SK-N-SH treated with all-trans-retinoic acid at 6 μM for 48 hours (cell line): Measurements from ENCODE around the gene FOXL1.

Experiments
- ATAC-seq: fragments of 200-7000 bp; cut with Tn5 transposase; 3 replicates; pipeline ENCODE4 v1.9.1; 2020; ENCODE audit warnings: mild to moderate bottlenecking, moderate library complexity
- ARNTL ChIP-seq: fragments of 450-650 bp; formaldehyde crosslinking; IDR thresholded peaks from 2 replicates; pipeline ENCODE4 v1.5.0; 2020; ENCODE audit warnings: low read depth, mild to moderate bottlenecking, moderate library complexity, borderline replicate concordance
- BACH2 ChIP-seq: fragments of 250-450 bp; sonication (Bioruptor Pico); IDR thresholded peaks from 2 replicates; pipeline ENCODE4 v1.9.0; 2021; ENCODE audit warnings: mild to moderate bottlenecking, borderline replicate concordance
- CSDC2 ChIP-seq: fragments of 250-450 bp; sonication (Bioruptor Pico); IDR thresholded peaks from 2 replicates; pipeline ENCODE4 v1.5.0; 2020; ENCODE audit warnings: mild to moderate bottlenecking, moderate library complexity
- ESRRG ChIP-seq: fragments of 250-450 bp; sonication (Bioruptor Pico); IDR thresholded peaks from 2 replicates; pipeline ENCODE4 v1.6.1; 2021; ENCODE audit warnings: mild to moderate bottlenecking
- GLIS3 ChIP-seq: fragments of 250-450 bp; sonication (Bioruptor Pico); IDR thresholded peaks from 2 replicates; pipeline ENCODE4 v1.5.0; 2020; ENCODE audit warnings: mild to moderate bottlenecking, moderate library complexity
- ISL1 ChIP-seq: fragments of 250-450 bp; sonication (Bioruptor Pico); IDR thresholded peaks from 2 replicates; pipeline ENCODE4 v2.1.2; 2022; ENCODE audit warnings: mild to moderate bottlenecking, moderate library complexity
- OSR1 ChIP-seq: fragments of 250-450 bp; sonication (Bioruptor Pico); IDR thresholded peaks from 2 replicates; pipeline ENCODE4 v1.8.0; 2022; ENCODE audit warnings: moderate library complexity, mild to moderate bottlenecking, inconsistent platforms
- PATZ1 ChIP-seq: fragments of 250-450 bp; sonication (Bioruptor Pico); IDR thresholded peaks from 2 replicates; pipeline ENCODE4 v1.8.0; 2020; ENCODE audit warnings: mild to moderate bottlenecking, moderate library complexity, borderline replicate concordance
- PPARA ChIP-seq: fragments of 250-450 bp; sonication (Bioruptor Pico); IDR thresholded peaks from 2 replicates; pipeline ENCODE4 v1.5.0; 2020; ENCODE audit warnings: mild to moderate bottlenecking, borderline replicate concordance
- RARB ChIP-seq: fragments of 250-450 bp; sonication (Bioruptor Pico); IDR thresholded peaks from 2 replicates; pipeline ENCODE4 v1.8.0; 2021; ENCODE audit warnings: mild to moderate bottlenecking, moderate library complexity
- SNAI2 ChIP-seq: fragments of 250-450 bp; sonication (Bioruptor Pico); IDR thresholded peaks from 2 replicates; pipeline ENCODE4 v1.5.0; 2020; ENCODE audit warnings: mild to moderate bottlenecking, moderate library complexity
- TCF4 ChIP-seq: fragments of 250-450 bp; sonication (Bioruptor Pico); IDR thresholded peaks from 2 replicates; pipeline ENCODE4 v1.8.0; 2021; ENCODE audit warnings: mild to moderate bottlenecking, moderate library complexity, borderline replicate concordance
- TOX ChIP-seq: fragments of 250-450 bp; sonication (Bioruptor Pico); IDR thresholded peaks from 2 replicates; pipeline ENCODE4 v1.8.0; 2021; ENCODE audit warnings: mild to moderate bottlenecking, moderate library complexity, borderline replicate concordance
- TSHZ2 ChIP-seq: fragments of 250-450 bp; sonication (Bioruptor Pico); IDR thresholded peaks from 2 replicates; pipeline ENCODE4 v1.5.0; 2020; ENCODE audit warnings: mild to moderate bottlenecking, moderate library complexity
- ZFP30 ChIP-seq: fragments of 450-650 bp; formaldehyde crosslinking; IDR thresholded peaks from 2 replicates; pipeline ENCODE4 v1.5.0; 2022; ENCODE audit warnings: mild to moderate bottlenecking, moderate library complexity
- ZNF565 ChIP-seq: fragments of 450-650 bp; formaldehyde crosslinking; conservative IDR thresholded peaks from 2 replicates; pipeline ENCODE4 v1.5.0; 2020; ENCODE audit warnings: low read depth, mild to moderate bottlenecking, moderate library complexity
- ZNF70 ChIP-seq: fragments of 450-650 bp; formaldehyde crosslinking; IDR thresholded peaks from 2 replicates; pipeline ENCODE4 v1.5.0; 2020; ENCODE audit warnings: mild to moderate bottlenecking, moderate library complexity
- ZNF8 ChIP-seq: fragments of 450-650 bp; formaldehyde crosslinking; IDR thresholded peaks from 2 replicates; pipeline ENCODE4 v1.5.0; 2020; ENCODE audit warnings: mild to moderate bottlenecking, moderate library complexity
- TF ChIP-seq, protein P1 (sequence below): fragments of 250-450 bp; sonication (Bioruptor Pico); IDR thresholded peaks from 2 replicates; pipeline ENCODE4 v1.5.1; 2021; ENCODE audit warnings: mild to moderate bottlenecking, moderate library complexity
- TF ChIP-seq, protein P2 (sequence below): fragments of 250-450 bp; sonication (Bioruptor Pico); IDR thresholded peaks from 2 replicates; pipeline ENCODE4 v1.8.0; 2021; ENCODE audit warnings: low read depth, mild to moderate bottlenecking, moderate library complexity, borderline replicate concordance
- TF ChIP-seq, protein P3 (sequence below): fragments of 250-450 bp; sonication (Bioruptor Pico); IDR thresholded peaks from 2 replicates; pipeline ENCODE4 v1.5.1; 2020; ENCODE audit warnings: low read depth, mild to moderate bottlenecking, moderate library complexity

FOXL1 gene

DNA sequence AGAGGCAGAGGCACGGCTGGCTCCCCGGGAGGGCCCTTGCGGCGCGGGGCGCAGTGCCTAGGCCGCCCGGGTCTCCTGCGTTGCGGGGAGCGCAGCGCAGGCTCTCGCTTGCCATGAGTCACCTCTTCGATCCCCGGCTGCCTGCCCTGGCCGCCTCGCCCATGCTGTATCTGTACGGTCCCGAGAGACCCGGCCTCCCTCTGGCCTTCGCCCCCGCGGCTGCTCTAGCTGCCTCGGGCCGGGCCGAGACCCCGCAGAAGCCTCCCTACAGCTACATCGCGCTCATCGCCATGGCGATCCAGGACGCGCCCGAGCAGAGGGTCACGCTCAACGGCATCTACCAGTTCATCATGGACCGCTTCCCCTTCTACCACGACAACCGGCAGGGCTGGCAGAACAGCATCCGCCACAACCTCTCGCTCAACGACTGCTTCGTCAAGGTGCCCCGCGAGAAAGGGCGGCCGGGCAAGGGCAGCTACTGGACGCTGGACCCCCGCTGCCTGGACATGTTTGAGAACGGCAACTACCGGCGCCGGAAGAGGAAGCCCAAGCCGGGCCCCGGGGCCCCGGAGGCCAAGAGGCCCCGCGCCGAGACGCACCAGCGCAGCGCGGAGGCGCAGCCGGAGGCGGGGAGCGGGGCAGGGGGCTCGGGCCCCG is 390 bp downstream of the FOXL1 start:
- TF ChIP-seq SNAI2 (CRISPR knock-in tag) (no peak), ZNF8 (no peak), TSHZ2 (CRISPR knock-in tag) (no peak), RARB (CRISPR knock-in tag) (no peak)
- TF ChIP-seq, all 23 proteins: peak for 0
- ATAC-seq, result no peak

DNA sequence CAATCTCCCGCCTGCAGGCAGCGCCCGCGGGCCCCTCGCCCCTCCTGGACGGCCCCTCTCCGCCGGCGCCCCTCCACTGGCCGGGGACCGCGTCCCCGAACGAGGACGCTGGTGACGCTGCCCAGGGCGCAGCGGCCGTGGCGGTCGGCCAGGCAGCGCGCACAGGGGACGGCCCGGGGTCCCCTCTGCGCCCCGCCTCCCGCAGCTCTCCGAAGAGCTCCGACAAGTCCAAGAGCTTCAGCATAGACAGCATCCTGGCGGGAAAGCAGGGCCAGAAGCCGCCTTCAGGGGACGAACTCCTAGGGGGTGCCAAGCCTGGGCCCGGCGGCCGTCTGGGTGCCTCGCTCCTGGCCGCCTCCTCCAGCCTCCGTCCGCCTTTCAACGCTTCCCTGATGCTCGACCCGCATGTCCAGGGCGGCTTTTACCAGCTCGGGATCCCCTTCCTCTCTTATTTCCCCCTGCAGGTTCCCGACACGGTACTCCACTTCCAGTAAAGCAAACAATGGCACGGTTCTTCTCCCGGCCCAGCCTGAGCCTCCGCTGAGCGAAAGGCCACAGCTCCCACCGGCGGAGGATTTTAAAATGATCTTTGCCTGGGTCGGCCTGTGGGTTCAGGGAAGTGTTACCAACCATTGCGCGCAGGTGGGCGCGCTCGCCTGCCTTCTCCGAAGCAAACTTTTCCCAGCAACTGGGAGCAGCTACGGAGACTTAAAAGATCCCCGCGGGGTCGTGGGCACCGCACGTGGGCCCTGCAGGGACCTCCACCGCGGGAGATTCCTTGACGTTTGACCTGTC is 1.1 kb downstream of the FOXL1 start:
- TF ChIP-seq PPARA (CRISPR knock-in tag), result no peak
- TF ChIP-seq, protein P1, sequence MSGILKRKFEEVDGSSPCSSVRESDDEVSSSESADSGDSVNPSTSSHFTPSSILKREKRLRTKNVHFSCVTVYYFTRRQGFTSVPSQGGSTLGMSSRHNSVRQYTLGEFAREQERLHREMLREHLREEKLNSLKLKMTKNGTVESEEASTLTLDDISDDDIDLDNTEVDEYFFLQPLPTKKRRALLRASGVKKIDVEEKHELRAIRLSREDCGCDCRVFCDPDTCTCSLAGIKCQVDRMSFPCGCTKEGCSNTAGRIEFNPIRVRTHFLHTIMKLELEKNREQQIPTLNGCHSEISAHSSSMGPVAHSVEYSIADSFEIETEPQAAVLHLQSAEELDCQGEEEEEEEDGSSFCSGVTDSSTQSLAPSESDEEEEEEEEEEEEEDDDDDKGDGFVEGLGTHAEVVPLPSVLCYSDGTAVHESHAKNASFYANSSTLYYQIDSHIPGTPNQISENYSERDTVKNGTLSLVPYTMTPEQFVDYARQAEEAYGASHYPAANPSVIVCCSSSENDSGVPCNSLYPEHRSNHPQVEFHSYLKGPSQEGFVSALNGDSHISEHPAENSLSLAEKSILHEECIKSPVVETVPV, result no peak
- TF ChIP-seq, protein P2, sequence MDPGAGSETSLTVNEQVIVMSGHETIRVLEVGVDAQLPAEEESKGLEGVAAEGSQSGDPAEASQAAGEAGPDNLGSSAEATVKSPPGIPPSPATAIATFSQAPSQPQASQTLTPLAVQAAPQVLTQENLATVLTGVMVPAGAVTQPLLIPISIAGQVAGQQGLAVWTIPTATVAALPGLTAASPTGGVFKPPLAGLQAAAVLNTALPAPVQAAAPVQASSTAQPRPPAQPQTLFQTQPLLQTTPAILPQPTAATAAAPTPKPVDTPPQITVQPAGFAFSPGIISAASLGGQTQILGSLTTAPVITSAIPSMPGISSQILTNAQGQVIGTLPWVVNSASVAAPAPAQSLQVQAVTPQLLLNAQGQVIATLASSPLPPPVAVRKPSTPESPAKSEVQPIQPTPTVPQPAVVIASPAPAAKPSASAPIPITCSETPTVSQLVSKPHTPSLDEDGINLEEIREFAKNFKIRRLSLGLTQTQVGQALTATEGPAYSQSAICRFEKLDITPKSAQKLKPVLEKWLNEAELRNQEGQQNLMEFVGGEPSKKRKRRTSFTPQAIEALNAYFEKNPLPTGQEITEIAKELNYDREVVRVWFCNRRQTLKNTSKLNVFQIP (CRISPR knock-in tag), result no peak
- TF ChIP-seq BACH2 (CRISPR knock-in tag), result no peak
- no peak for TF ChIP-seq ZFP30
- no peak for TF ChIP-seq ARNTL (CRISPR knock-in tag)
- TF ChIP-seq ISL1 (CRISPR knock-in tag), result no peak
- TF ChIP-seq ZNF565 (CRISPR knock-in tag), result no peak
- no peak for TF ChIP-seq OSR1
- TF ChIP-seq, protein P3, sequence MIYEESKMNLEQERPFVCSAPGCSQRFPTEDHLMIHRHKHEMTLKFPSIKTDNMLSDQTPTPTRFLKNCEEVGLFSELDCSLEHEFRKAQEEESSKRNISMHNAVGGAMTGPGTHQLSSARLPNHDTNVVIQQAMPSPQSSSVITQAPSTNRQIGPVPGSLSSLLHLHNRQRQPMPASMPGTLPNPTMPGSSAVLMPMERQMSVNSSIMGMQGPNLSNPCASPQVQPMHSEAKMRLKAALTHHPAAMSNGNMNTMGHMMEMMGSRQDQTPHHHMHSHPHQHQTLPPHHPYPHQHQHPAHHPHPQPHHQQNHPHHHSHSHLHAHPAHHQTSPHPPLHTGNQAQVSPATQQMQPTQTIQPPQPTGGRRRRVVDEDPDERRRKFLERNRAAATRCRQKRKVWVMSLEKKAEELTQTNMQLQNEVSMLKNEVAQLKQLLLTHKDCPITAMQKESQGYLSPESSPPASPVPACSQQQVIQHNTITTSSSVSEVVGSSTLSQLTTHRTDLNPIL (CRISPR knock-in tag), result no peak
- no peak for TF ChIP-seq PATZ1 (CRISPR knock-in tag)
- no peak for TF ChIP-seq GLIS3 (CRISPR knock-in tag)
- TF ChIP-seq TCF4 (CRISPR knock-in tag), result no peak
- TF ChIP-seq ZNF70 (CRISPR knock-in tag), result no peak
- no peak for TF ChIP-seq ZNF8
- no peak for TF ChIP-seq TOX (CRISPR knock-in tag)
- TF ChIP-seq CSDC2 (CRISPR knock-in tag), result no peak
- no peak for TF ChIP-seq SNAI2 (CRISPR knock-in tag)
- no peak for TF ChIP-seq ESRRG (CRISPR knock-in tag)
- ATAC-seq, result no peak
